DMS114 treated with DMSO at 0.1 percent for 48 hours (cell line): ENCODE data around the gene OPA1.

ENCODE experiments used
- DNase-seq: peaks from one replicate; lab custom pipeline; 2025; ENCODE audit not compliant: unreplicated experiment; lab: John Stamatoyannopoulos, UW

OPA1 gene

GRCh38 chr3:193735850-193736249, 142.8 kb downstream of the OPA1 start:
- no peak for DNase-seq

DNA sequence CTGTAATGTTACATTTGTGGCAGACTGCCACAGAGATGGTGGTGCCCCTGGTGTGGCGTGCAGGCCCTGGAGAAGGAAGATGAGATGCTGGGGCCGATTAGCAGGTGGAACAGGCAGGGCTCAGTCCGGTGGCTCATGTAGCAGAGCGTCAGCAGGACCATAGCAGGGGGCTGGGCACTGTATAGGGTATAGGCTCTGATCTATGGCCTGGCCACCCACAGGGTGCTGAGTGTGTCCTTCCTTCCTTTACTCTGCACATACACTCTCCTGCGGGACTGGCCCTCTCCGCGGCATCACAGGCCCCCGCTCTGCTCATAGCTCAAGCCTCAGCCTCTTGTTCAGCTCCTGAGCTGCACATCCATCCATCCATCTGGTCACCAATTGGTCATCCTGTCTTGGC, 143.6 kb downstream of the OPA1 start:
- no peak for DNase-seq

- no peak for DNase-seq
Observed at GRCh38 chr3:193737191-193737751, 144.3 kb downstream of the OPA1 start.

- DNase-seq = no peak
Observed at GRCh38 chr3:193742628-193743027, 149.6 kb downstream of the OPA1 start.

GRCh38 chr3:193743702-193744047, 150.7 kb downstream of the OPA1 start:
- DNase-seq = no peak

GRCh38 chr3:193744048-193744821, 151.2 kb downstream of the OPA1 start:
- no peak for DNase-seq

DNA sequence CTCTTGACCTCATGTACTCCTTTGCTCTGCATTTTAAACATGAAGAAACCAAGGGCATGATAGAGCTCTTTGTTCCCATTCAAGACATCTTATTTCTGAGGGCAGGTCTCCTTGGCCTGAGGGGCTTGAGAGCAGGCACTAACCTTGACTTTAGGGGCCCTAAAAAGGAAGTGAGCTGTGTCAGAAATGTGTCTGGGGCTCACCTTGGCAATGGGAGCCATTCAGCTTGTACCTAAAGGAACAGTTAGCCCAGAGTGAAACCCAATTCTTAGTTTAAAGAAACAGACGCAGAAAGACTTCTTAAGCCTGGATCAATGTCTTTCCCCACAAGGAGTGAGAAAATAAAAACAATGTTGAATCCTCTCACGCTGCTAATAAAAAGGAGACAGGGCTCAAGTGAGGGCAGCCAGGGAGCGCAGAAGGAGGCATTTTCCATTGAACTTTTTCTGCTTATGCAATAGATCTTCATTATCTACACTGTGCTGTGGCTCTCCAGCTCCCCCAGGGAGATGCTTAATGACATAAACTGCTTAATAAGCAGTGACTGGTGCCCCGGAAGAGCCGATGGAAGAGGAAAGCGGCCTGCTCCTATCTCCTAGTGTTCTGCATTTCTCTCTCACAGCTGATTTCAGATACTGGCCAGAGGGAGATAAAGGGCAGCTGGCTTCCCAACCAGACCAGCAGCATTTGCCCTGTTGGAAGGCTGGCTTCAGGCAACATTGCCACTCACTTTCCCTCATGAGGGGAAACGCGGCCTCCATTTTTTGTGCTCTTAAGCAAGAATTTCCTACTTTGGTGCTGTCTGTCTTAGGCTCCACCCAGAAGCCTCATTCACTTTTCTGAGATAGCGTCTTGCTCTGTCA, 152.0 kb downstream of the OPA1 start:
- no peak for DNase-seq

DNA sequence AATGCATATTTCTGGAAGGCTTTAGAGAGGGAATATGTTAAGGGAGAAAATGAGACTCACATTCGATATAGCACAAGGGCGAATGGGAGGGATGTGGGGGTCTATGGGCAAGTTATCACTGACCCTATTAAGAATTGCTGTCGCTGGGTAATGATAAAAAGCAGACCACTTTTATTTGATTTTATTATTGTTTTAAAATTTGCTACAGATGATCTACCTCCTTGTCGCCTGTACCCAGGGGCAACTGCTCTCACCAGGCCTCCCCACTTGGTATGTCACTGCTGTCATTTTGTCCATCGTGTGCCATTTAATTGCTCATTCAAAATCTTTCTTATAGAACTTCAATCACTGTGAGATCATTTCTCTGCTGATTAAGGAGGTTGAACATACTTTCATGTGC, 153.8 kb downstream of the OPA1 start:
- DNase-seq = no peak
